MM.1S (cell line): Measurements from ENCODE around the gene SPPL3.

Experiments used
- CTCF ChIP-seq: fragments of 300-600 bp; sonication (generic); IDR thresholded peaks from 2 replicates; pipeline ENCODE4 v1.5.1; 2016; ENCODE audit warnings: antibody characterized with exemption, low read length, mixed read lengths
- EZH2 ChIP-seq: fragments of 300-600 bp; sonication (generic); optimal IDR thresholded peaks from 2 replicates; pipeline ENCODE3; 2017; ENCODE audit warnings: low read depth, mild to moderate bottlenecking, antibody characterized with exemption, low read length, mixed read lengths
- EZH2phosphoT487 ChIP-seq: fragments of 300-600 bp; sonication (generic); IDR thresholded peaks from 2 replicates; pipeline ENCODE4 v1.6.1; 2018; ENCODE audit warnings: antibody characterized with exemption, low read length

GRCh38 chr12:120925740-120926563 lies 21.8 kb upstream of the SPPL3 start:
- TF ChIP-seq CTCF (no peak), EZH2 (no peak), EZH2phosphoT487 (no peak)
